Measurements from ENCODE around the gene RNF144B. TPM values are rescaled to one million over a fixed set of nuclear protein-coding genes. Genes with fewer than 3 reads are reported as not detected.

Gene RNF144B
- total RNA-seq, 1 experiment from 2014 or later: 26.2 TPM

DNA sequence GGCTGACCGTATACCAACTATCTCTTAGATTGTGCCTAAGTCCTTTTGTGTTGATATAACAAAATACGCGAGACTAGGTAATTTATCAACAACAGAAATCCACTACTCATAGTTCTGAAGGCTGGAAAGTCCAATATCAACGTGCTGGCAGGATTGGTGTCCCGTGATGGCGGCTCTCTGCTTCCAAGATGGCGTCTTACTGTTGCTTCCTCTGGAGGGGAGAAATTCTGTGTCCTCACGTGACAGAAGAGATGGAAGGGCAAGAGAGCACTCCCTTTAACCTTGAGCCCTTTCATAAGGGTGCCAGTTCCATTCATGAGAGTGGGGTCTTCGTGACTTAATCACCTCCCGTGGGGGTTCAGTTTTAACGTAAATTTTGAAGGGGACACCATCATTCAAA is 28.1 kb downstream of the RNF144B start:
- ChIA-PET POLR2A (ENCODE audit: unreplicated experiment) (no interaction called here), CTCF (no interaction called here)
- Histone ChIP-seq H3F3A (ENCODE audit: insufficient read depth, low read depth) (no peaks in the 10 kb centered on the region; the same call in 1 of the 2 replicates), H3K4me2 (no peak overlapping the region), H3K4me3 (no peak overlapping the region), H3K9me2 (ENCODE audit: insufficient read depth) (0 out of 2 replicates have a peak, but pooled peaks cover 4% of the 10 kb centered on the region), H3K4me1 (replicated peaks; ENCODE audit: insufficient read depth) (no peaks in the 10 kb centered on the region), H3K9me3 (ENCODE audit: insufficient read depth, low read depth) (no peaks in the 10 kb centered on the region), H2AFZ (no peak overlapping the region), H3K27ac (no peak overlapping the region), H3K79me2 (ENCODE audit: low read depth) (peaks cover 10% of the 10 kb centered on the region), H3K36me3 (ENCODE audit: low read depth) (no peaks in the 10 kb centered on the region), H4K20me1 (ENCODE audit: insufficient read depth) (no peaks in the 10 kb centered on the region), H3K27me3 (ENCODE audit: insufficient read depth, low read depth) (no peaks in the 10 kb centered on the region)
- no peak for DNase-seq
- intact Hi-C loops (cut with micrococcal nuclease; ENCODE audit: unreplicated experiment): no loop called here
- BruUV-seq (replicated peaks): no TSS peak
- no peak for TF ChIP-seq EZH2 (IDR thresholded peaks at IDR 0.05; ENCODE audit: low read depth)
- TF ChIP-seq, protein P1, sequence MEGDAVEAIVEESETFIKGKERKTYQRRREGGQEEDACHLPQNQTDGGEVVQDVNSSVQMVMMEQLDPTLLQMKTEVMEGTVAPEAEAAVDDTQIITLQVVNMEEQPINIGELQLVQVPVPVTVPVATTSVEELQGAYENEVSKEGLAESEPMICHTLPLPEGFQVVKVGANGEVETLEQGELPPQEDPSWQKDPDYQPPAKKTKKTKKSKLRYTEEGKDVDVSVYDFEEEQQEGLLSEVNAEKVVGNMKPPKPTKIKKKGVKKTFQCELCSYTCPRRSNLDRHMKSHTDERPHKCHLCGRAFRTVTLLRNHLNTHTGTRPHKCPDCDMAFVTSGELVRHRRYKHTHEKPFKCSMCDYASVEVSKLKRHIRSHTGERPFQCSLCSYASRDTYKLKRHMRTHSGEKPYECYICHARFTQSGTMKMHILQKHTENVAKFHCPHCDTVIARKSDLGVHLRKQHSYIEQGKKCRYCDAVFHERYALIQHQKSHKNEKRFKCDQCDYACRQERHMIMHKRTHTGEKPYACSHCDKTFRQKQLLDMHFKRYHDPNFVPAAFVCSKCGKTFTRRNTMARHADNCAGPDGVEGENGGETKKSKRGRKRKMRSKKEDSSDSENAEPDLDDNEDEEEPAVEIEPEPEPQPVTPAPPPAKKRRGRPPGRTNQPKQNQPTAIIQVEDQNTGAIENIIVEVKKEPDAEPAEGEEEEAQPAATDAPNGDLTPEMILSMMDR (conservative IDR thresholded peaks at IDR 0.05): no peak

DNA sequence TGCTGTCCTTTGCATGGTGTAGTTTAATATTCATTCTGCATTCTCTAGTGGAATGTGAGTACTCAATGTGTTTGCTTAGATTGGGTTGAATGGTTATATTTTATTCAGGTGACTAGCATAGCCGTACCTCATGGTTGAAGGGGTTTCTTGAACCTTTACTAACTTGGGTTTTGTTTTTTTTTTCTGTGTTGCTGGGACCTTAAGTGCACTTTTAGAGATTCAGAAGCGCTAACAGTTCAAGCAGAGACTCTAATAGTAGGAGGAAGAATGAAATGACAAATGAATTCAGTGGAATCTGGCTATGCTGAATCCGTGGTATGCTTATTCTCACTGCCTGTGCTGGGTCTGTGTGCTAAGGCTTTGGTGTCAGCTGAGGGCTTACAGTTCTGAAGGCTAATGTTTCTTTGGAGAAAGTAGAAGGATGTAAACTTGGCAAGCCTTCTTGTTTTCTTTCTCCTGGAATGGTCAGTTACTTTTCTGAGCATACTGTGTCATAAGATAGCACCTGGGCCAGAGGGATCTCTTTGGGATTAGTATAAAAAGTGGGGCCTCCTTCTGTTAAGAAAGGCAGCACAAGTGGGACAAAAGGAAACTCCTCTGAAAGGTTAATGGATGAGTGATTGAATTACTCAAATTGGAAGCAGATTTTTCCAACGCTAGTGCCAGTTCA is 28.7 kb downstream of the RNF144B start:
- H3K4me2 ChIP-seq: no peak overlapping the region
- no TSS peak for BruUV-seq (replicated peaks)

DNA sequence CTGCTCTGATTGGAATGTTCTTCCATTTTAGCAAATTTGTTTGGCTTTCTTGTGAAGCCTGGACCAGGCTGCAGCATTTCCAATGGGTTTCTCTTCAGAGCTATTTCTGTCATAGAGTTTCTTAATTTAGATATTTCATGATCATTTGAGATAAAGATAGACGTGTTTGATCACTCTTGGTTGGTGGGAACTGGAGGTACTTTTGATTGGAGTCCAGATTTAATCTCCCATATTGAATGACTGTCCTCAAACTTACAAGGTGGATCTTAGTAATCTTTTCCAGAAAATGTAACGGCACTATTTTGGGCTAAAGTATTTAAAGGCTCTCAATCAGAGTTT is 29.2 kb downstream of the RNF144B start:
- BruUV-seq (replicated peaks): no TSS peak
- Histone ChIP-seq H3K4me1 (replicated peaks; ENCODE audit: insufficient read depth) (no peaks in the 10 kb centered on the region), H3K27me3 (ENCODE audit: insufficient read depth, low read depth) (no peaks in the 10 kb centered on the region), H3K79me2 (ENCODE audit: low read depth) (peaks cover 10% of the 10 kb centered on the region), H3K9me3 (ENCODE audit: insufficient read depth, low read depth) (no peaks in the 10 kb centered on the region), H3K4me2 (no peak overlapping the region), H3F3A (ENCODE audit: insufficient read depth, low read depth) (no peaks in the 10 kb centered on the region; the same call in 1 of the 2 replicates), H3K9me2 (ENCODE audit: insufficient read depth) (0 out of 2 replicates have a peak, but pooled peaks cover 4% of the 10 kb centered on the region), H2AFZ (no peak overlapping the region), H3K4me3 (no peak overlapping the region), H4K20me1 (ENCODE audit: insufficient read depth) (no peaks in the 10 kb centered on the region), H3K36me3 (ENCODE audit: low read depth) (no peaks in the 10 kb centered on the region), H3K27ac (no peak overlapping the region)
- CTCF ChIA-PET: no interaction called here
- TF ChIP-seq EZH2 (IDR thresholded peaks at IDR 0.05; ENCODE audit: low read depth): no peak
- TF ChIP-seq, protein P1 (conservative IDR thresholded peaks at IDR 0.05): no peak
- intact Hi-C loops (cut with micrococcal nuclease; ENCODE audit: unreplicated experiment): no loop called here
- DNase-seq: no peak
- POLR2A ChIA-PET (ENCODE audit: unreplicated experiment): no interaction called here

More for the DNA sequence above, 28.7 kb downstream of the RNF144B start:
- TF ChIP-seq EZH2 (IDR thresholded peaks at IDR 0.05; ENCODE audit: low read depth): no peak
- TF ChIP-seq, protein P1 (conservative IDR thresholded peaks at IDR 0.05): no peak
- DNase-seq: no peak
- H3K36me3 ChIP-seq (ENCODE audit: low read depth): no peaks in the 10 kb centered on the region
- no peak overlapping the region for H2AFZ ChIP-seq
- H3K4me3 ChIP-seq: no peak overlapping the region
- no peaks in the 10 kb centered on the region for H4K20me1 ChIP-seq (ENCODE audit: insufficient read depth)
- H3K4me1 ChIP-seq (replicated peaks; ENCODE audit: insufficient read depth): no peaks in the 10 kb centered on the region
- intact Hi-C loops (cut with micrococcal nuclease; ENCODE audit: unreplicated experiment): no loop called here
- no peaks in the 10 kb centered on the region for H3K27me3 ChIP-seq (ENCODE audit: insufficient read depth, low read depth)
- H3F3A ChIP-seq (ENCODE audit: insufficient read depth, low read depth): no peaks in the 10 kb centered on the region; the same call in 1 of the 2 replicates
- ChIA-PET CTCF (no interaction called here), POLR2A (ENCODE audit: unreplicated experiment) (no interaction called here)
- peaks cover 10% of the 10 kb centered on the region for H3K79me2 ChIP-seq (ENCODE audit: low read depth)
- H3K9me3 ChIP-seq (ENCODE audit: insufficient read depth, low read depth): no peaks in the 10 kb centered on the region
- 0 out of 2 replicates have a peak, but pooled peaks cover 4% of the 10 kb centered on the region for H3K9me2 ChIP-seq (ENCODE audit: insufficient read depth)
- H3K27ac ChIP-seq: no peak overlapping the region

Measured in PC-9 (cell line).